Lung microvascular endothelial cell (primary cell): ENCODE results near the gene PRDM10. TPM values are rescaled to one million over a fixed set of nuclear protein-coding genes. Genes with fewer than 3 reads are reported as not detected.
"Not testable (repeated sequence)": the region's sequence is repeated elsewhere in the genome, so short reads cannot be mapped to it uniquely, and the experiment has no call there.

ENCODE experiments used
- DNase-seq, 2 donors: peaks; one replicate each; pipeline versions ENCODE4 v3.0.0 to v3.0.0-alpha.2; 2010; ENCODE audit warnings: low read depth in 2 of 2
- total RNA-seq: library from RNA; depleted of rRNA; stranded (reverse); fragments of >200 nt; gene quantifications from 2 replicates; pipeline ENCODE4 v1.2.1, GENCODE V29; 2014

Gene PRDM10
- total RNA-seq, result 2.6 and 3.8 TPM in 2 replicates

GRCh38 chr11:130002352-130002845 is at the start of gene PRDM10:
Gene PRDM10 (minus strand): TSS chr11:130002835. CDS start chr11:129960964, 41,871 bp downstream.
- DNase-seq, result peak; percentile 93 to 96

- no peak for DNase-seq
Measured at GRCh38 chr11:130051082-130051481, 48.4 kb upstream of the PRDM10 start.

GRCh38 chr11:130050257-130050656 is 47.6 kb upstream of the PRDM10 start:
- no peak for DNase-seq

GRCh38 chr11:130049328-130049771 is 46.7 kb upstream of the PRDM10 start:
- DNase-seq, result no peak

- no peak for DNase-seq
Measured at GRCh38 chr11:130047141-130047540, 44.5 kb upstream of the PRDM10 start.

GRCh38 chr11:130043575-130043974 is 40.9 kb upstream of the PRDM10 start:
- DNase-seq, result peak in 1 of 2 donors; percentile 16

- peak; percentile 98 to 99 for DNase-seq
Measured at GRCh38 chr11:130042093-130042591, 39.5 kb upstream of the PRDM10 start.

- no peak for DNase-seq
Measured at GRCh38 chr11:130040281-130040940, 37.8 kb upstream of the PRDM10 start.

GRCh38 chr11:130037881-130038585 is 35.4 kb upstream of the PRDM10 start:
- peak; percentile 23 to 65 for DNase-seq

- peak; percentile 81 to 96 for DNase-seq
Measured at GRCh38 chr11:130037058-130037457, 34.4 kb upstream of the PRDM10 start.

GRCh38 chr11:130034236-130034635 is 31.6 kb upstream of the PRDM10 start:
- DNase-seq, result no peak

- DNase-seq, result no peak
Measured at GRCh38 chr11:130032931-130033330, 30.3 kb upstream of the PRDM10 start.

GRCh38 chr11:130031945-130032344 is 29.3 kb upstream of the PRDM10 start:
- DNase-seq, result no peak

GRCh38 chr11:130031056-130031455 is 28.4 kb upstream of the PRDM10 start:
- DNase-seq, result no peak

GRCh38 chr11:130029137-130029536 is 26.5 kb upstream of the PRDM10 start:
- peak; percentile 7 to 24 for DNase-seq

GRCh38 chr11:130025371-130025770 is 22.7 kb upstream of the PRDM10 start:
- DNase-seq, result no peak

- peak; percentile 25 to 50 for DNase-seq
Measured at GRCh38 chr11:130024361-130024760, 21.7 kb upstream of the PRDM10 start.

- DNase-seq, result peak; percentile 90 to 97
Measured at GRCh38 chr11:130023204-130023603, 20.6 kb upstream of the PRDM10 start.

- peak; percentile 17 to 51 for DNase-seq
Measured at GRCh38 chr11:130022799-130023198, 20.2 kb upstream of the PRDM10 start.

GRCh38 chr11:130021606-130022005 is 19.0 kb upstream of the PRDM10 start:
- DNase-seq, result not testable (repeated sequence)

- DNase-seq, result no peak
Measured at GRCh38 chr11:130020323-130020722, 17.7 kb upstream of the PRDM10 start.

GRCh38 chr11:130015846-130016245 is 13.2 kb upstream of the PRDM10 start:
- not testable (repeated sequence) for DNase-seq
